ENCODE data around the gene OR1J1. TPM values are rescaled to one million over a fixed set of nuclear protein-coding genes. Genes with fewer than 3 reads are reported as not detected.

OR1J1 gene
- total RNA-seq, 1 donor from 2014 or later: not detected

Other genes with a start within 250 kb of the OR1J1 start
- not detected in 2 replicates for gene LHX6, start 249.0 kb downstream of the OR1J1 start, total RNA-seq
- gene RBM18, start 213.1 kb downstream of the OR1J1 start, total RNA-seq: 14.2 and 15.3 TPM in 2 replicates
- 55.2 and 60.6 TPM in 2 replicates for gene MRRF, start 213.0 kb downstream of the OR1J1 start, total RNA-seq
- 8.9 and 9.4 TPM in 2 replicates for gene PTGS1, start 106.9 kb downstream of the OR1J1 start, total RNA-seq
- not detected in 2 replicates for gene OR1J2, start 32.9 kb upstream of the OR1J1 start, total RNA-seq
- gene OR1J4, start 41.2 kb upstream of the OR1J1 start, total RNA-seq: not detected in 2 replicates
- not detected in 2 replicates for gene OR1N1, start 49.4 kb upstream of the OR1J1 start, total RNA-seq
- not detected in 2 replicates for gene OR1N2, start 75.2 kb upstream of the OR1J1 start, total RNA-seq
- not detected in 2 replicates for gene OR1L8, start 105.5 kb upstream of the OR1J1 start, total RNA-seq
- gene OR1Q1, start 136.8 kb upstream of the OR1J1 start, total RNA-seq: not detected in 2 replicates
- not detected in 2 replicates for gene OR1B1, start 179.7 kb upstream of the OR1J1 start, total RNA-seq
- gene OR1L1, start 183.8 kb upstream of the OR1J1 start, total RNA-seq: not detected in 2 replicates
- not detected in 2 replicates for gene OR1L3, start 197.2 kb upstream of the OR1J1 start, total RNA-seq
- gene OR1L4, start 246.1 kb upstream of the OR1J1 start, total RNA-seq: not detected in 2 replicates